Activated CD4-positive, alpha-beta T cell treated with anti-CD3 and anti-CD28 coated beads, Interleukin-2, amount 50 U/mL, for 1 hour (primary cell): ENCODE data around the gene STARD10.
A peak's percentile ranks its signal among the peaks of the same experiment; 100 is the strongest.
"Not testable (repeated sequence)": the region's sequence is repeated elsewhere in the genome, so short reads cannot be mapped to it uniquely, and the experiment has no call there.

Experiments
- DNase-seq: peaks from one replicate; pipeline ENCODE4 v3.0.0-alpha.2; 2020

The STARD10 gene

DNA sequence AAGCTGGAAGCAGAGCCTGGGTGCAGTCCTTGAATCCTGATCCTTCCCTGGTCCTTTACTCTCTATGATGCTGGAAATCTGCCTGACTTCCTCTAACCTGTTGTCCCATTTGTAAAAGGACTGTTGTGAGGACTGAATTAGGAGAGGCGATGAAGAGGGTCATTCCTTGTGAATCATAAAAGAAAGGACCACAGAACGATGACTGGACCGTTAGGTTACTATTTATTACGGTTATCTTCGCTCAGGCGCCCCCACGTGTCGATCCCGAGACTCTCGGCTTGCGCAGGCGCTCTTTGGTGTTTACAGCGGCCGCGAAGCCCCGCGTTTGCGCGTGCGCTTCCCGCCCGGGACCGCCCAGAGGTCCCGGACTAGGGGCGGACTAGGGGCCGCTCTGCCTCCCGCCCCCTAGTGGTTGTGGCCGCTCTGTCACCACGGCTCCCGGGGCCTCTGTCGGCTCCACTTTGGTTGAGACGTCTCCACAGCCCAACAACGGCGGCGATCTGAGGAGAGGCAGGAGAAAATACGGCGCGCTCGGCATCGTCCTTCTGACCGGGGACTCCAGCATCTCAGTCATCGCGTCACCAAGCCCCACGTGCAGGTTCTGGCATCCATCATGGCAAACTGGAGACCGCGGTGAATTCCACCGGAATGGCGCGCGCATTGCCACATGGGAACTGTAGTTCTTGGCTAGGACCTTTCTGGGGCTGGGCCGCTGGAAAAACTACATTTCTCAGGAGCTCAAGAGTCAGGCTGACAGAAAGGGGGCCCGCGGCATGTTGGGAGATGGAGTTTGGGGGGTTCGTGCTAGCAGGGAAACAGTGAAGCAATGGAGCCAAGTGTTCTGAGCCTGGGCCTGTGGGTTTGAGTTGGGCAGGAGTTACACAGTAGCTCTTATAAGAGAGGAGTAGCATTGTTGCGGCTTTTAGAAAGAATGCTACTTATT lies at the start of gene STARD10:
Gene STARD10, minus strand, starts transcription at position 623 of the 943 bp plus-strand sequence. CDS start 12,866 bp downstream, outside the sequence.
- DNase-seq: peak; percentile 93

- DNase-seq: no peak
These were observed 48.9 kb upstream of the STARD10 start for GRCh38 chr11:72842653-72843330.

- no peak for DNase-seq
These were observed 48.3 kb upstream of the STARD10 start for GRCh38 chr11:72842126-72842525.

DNA sequence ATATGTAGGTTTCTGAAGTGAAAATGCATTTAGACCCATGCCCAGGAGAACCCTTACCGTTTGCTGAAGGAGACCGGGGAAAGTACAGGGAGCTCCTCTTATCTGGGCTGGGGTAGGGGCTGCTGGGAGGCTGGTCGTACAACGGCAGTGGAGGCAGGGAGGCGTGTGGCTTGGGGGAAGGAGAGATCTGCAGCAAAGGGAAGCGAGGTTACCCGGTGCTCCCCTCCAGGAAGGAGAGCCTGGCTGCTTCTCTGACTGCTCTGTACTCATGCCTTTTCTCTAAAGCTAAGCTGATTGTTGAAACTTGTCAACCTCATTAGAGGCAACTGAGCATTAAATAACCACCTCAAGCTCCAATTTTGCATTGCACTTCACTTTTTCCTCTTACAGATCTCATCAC lies 47.5 kb upstream of the STARD10 start:
- no peak for DNase-seq

- no peak for DNase-seq
These were observed 46.9 kb upstream of the STARD10 start for GRCh38 chr11:72840780-72841179.

- no peak for DNase-seq
These were observed 45.0 kb upstream of the STARD10 start for GRCh38 chr11:72838691-72839305.

GRCh38 chr11:72836111-72836510 lies 42.3 kb upstream of the STARD10 start:
- DNase-seq: no peak

DNA sequence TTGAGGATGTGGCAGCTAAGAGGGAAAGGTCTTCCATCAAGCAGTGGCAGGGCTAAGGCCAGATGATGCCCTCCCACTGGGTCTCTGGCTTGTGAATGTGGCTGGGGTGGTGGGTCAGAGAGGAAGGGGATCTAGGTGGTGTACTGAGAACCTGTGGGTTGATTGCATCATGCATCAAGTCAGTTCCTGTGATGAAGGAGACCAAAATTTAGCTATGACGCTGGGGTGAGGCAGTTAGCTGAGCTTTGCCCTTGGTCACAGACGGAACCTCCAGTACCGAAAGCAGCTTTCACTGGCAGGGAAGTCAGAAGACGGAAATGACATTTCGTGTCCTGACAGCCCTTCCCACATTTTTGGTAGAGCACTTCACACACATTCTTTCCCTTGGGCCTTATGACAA lies 41.1 kb upstream of the STARD10 start:
- no peak for DNase-seq

- no peak for DNase-seq
These were observed 40.1 kb upstream of the STARD10 start for GRCh38 chr11:72833811-72834493.

DNA sequence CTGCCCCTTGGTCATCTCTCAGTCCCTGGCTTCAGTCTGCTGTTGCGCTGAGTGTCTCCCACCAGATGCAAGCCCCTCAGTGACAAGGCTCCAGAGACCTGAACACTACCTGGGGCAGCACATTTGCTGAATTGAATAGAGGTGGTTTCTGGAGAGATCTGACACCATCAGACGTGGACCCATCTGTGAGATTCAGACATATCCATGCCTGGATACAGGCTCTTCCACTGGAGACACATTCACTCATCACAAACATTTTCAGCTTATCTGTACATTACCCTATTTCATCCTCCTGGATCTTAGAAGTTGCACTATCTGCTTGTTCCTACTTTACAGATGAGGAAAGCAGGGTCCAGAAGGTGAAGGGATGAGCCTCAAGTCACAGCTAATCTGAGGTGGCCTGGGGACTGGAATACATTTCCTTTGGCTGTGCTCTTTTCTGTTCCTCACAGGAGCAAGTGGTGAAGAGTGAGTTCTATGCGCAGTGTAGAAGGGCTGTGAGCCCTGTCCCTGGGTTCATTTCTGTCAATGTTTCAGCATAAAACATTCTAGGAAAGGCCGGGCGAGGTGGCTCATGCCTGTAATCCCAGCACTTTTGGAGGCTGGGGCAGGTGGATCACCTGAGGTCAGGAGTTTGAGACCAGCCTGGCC lies 39.4 kb upstream of the STARD10 start:
- DNase-seq: no peak

- DNase-seq: no peak
These were observed 38.6 kb upstream of the STARD10 start for GRCh38 chr11:72832301-72833082.

DNA sequence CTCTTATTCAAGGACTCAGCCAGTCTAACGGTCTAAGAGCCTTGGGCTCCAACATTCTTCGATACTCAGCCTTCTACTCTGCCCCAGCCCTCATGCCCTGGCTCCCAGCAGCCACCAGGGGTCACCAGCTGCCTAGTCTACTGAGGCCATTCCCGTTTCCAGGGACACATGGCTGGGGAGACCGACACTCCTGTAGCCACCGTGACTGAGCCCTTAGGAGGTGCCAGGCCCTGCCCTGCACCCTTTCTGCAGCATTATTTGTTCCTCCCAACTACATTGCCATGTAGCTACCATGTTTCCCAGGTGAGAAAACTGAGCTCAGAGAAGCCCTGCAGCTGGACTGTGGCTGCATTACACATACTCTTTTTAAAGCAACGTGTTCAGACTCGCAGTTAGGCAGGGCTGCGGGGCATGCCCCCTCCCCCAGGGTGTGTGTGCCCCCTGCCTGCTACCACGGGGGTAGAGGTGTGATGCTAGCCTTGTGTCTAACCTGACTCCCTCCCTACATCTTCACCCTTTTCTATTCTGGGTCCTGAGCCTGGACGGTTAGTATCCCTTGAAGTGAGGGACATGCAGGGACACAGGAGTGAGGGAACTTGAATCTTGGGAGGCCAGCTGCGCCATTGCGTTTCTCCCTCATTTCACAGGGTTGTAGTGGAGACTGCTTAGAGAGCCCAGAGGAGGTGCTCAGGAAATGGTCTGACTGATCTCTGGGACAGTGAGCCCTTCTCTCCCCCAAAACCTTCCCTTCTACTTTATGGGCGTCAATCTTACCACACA lies 37.9 kb upstream of the STARD10 start:
- DNase-seq: peak; percentile 53

DNA sequence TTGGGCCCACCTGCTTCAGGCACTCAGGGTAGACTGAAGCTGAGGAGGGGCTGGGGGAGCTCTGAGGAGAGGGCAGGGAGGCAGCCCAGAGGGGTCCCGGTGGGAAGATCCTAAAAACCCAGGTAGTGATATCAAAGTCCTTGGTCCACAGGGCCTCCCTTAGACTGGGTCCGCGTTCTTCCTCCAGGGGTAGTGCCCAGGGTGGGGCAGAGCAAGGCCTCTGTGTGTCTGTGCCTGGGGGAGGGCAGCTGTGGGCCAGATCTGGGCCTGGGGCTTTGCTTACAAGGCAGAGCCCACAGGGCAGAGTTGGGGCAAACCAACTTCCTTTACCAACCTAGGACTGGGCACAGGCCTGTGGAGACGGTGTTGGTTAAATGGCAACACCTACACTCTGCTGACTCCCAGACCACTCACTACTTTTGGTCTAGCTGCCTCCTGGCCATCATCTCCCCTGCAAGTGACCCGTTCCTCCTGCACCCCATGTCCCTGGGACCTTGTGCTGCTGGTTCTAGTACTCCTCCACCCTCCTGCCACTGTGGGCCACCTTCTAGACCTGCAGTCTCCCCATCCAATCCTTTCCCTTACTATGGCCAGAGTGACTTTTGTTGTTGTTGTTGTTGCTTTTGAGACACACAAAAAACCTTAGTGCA lies 36.2 kb upstream of the STARD10 start:
- no peak for DNase-seq

GRCh38 chr11:72829178-72829577 lies 35.3 kb upstream of the STARD10 start:
- DNase-seq: no peak

DNA sequence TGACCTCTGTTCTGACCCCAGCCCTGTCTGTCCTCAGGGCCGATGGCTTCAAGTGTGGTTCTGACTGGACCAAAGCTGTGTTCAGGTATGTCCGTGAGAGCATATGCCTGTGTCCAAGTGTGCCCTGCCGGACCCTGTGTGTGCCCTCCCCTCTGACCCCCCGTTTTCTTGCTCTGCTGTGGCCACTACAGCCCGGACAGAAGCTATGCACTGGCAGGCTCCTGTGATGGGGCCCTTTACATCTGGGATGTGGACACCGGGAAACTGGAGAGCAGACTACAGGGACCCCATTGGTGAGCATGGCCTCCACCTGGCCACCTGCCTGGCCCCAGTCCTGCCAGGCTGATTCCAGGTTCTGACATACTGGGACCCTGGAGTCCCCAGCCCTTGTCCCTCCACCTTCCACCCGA lies 34.9 kb upstream of the STARD10 start:
- DNase-seq: no peak

DNA sequence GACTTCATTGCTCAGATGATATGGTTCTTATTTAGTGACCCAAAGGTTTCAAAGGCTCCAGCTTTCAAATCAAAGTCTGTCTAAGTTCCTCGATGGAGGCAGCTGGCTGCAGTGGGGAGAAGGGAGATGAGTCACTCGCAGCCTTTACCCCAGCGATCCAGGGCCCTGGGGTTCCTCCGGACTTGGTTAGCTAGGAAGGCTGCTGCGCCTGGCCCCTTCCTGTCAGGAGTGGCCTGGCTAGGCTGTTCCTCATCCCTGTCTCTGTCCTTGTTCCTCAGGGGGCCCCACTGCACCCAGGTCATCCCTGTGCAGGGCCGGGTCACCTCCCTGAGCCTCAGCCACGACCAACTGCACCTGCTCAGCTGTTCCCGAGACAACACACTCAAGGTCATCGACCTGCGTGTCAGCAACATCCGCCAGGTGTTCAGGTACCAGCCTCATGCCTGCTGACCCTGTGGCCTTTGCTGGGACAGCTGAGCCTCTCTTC lies 34.3 kb upstream of the STARD10 start:
- no peak for DNase-seq

- not testable (repeated sequence) for DNase-seq
These were observed 33.8 kb upstream of the STARD10 start for GRCh38 chr11:72827656-72828055.

- DNase-seq: no peak
These were observed 33.2 kb upstream of the STARD10 start for GRCh38 chr11:72826942-72827480.

DNA sequence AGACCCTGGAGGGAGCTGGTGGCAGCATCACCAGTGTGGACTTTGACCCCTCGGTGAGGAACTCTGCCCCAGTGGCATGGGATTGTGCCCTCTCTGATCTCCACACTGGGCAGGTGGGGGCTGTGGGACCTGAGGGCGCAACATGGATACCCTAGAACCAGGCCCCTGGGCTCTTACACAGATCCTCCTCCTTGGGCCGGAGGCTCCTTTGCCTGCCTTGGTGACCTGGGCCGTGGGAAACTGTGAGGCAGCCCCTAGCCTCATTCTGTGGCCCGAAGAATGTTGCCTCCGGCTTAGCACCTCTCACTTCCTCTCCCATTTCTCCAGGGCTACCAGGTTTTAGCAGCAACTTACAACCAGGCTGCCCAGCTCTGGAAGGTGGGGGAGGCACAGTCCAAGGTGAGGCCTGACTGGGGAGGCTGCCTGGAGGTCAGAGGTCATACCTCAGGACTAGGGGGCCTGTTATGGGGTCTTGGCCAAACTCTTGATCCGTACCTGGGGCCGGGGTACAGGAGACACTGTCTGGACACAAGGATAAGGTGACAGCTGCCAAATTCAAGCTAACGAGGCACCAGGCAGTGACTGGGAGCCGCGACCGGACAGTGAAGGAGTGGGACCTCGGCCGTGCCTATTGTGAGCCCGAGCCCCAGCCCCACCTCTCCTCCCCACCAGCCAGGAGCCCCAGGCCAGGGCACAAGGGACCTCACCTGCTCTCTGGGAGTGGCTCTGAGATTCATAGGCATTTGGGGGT lies 32.5 kb upstream of the STARD10 start:
- DNase-seq: no peak
